GM12872 (cell line): ENCODE measurements around the gene ERC2.

Source experiments
- CTCF ChIP-seq: IDR thresholded peaks from 3 replicates; pipeline ENCODE4 v1.5.1; 2011; ENCODE audit warnings: low read depth, mild to moderate bottlenecking, low read length, moderate library complexity; ENCODE audit not compliant: insufficient read depth

The ERC2 gene

GRCh38 chr3:55540579-55540978, 927.7 kb downstream of the ERC2 start:
- TF ChIP-seq CTCF: no peak

GRCh38 chr3:55538158-55538557, 930.1 kb downstream of the ERC2 start:
- TF ChIP-seq CTCF: no peak

- no peak for TF ChIP-seq CTCF
Observed at GRCh38 chr3:55537563-55537962, 930.7 kb downstream of the ERC2 start.

GRCh38 chr3:55537129-55537528, 931.1 kb downstream of the ERC2 start:
- no peak for TF ChIP-seq CTCF

- TF ChIP-seq CTCF: no peak
Observed at GRCh38 chr3:55534876-55535275, 933.4 kb downstream of the ERC2 start.

GRCh38 chr3:55532806-55533205, 935.5 kb downstream of the ERC2 start:
- no peak for TF ChIP-seq CTCF

GRCh38 chr3:55531321-55531720, 936.9 kb downstream of the ERC2 start:
- TF ChIP-seq CTCF: no peak

GRCh38 chr3:55527361-55527760, 940.9 kb downstream of the ERC2 start:
- TF ChIP-seq CTCF: no peak
